HEK293 (cell line): ENCODE results near the gene HES5.

Experiments used
- CTCF ChIP-seq: fragments of 450-650 bp; formaldehyde crosslinking; IDR thresholded peaks from 2 replicates; pipeline ENCODE4 v1.5.1; 2016; ENCODE audit warnings: missing biosample characterization, missing genetic modification characterization
- PRDM1 ChIP-seq: fragments of 450-650 bp; formaldehyde crosslinking; IDR thresholded peaks from 2 replicates; pipeline ENCODE4; 2016; ENCODE audit warnings: missing biosample characterization, missing genetic modification characterization
- REPIN1 ChIP-seq: fragments of 450-650 bp; formaldehyde crosslinking; IDR thresholded peaks from 2 replicates; pipeline ENCODE4 v1.5.1; 2017; ENCODE audit warnings: missing biosample characterization, missing genetic modification characterization, low read depth
- YY1 ChIP-seq: fragments of 450-650 bp; formaldehyde crosslinking; IDR thresholded peaks from 2 replicates; pipeline ENCODE4 v1.5.1; 2018; ENCODE audit warnings: missing biosample characterization, missing genetic modification characterization
- ZNF10 ChIP-seq: fragments of 450-650 bp; formaldehyde crosslinking; IDR thresholded peaks from 2 replicates; pipeline ENCODE4 v1.5.1; 2017; ENCODE audit warnings: missing biosample characterization, missing genetic modification characterization
- ZNF114 ChIP-seq: fragments of 450-650 bp; formaldehyde crosslinking; IDR thresholded peaks from 2 replicates; pipeline ENCODE4 v1.5.0; 2017; ENCODE audit warnings: missing biosample characterization, missing genetic modification characterization
- ZNF785 ChIP-seq: fragments of 450-650 bp; formaldehyde crosslinking; IDR thresholded peaks from 2 replicates; pipeline ENCODE4 v1.5.1; 2016; ENCODE audit warnings: missing biosample characterization, missing genetic modification characterization

GRCh38 chr1:2570332-2570731 is 40.3 kb upstream of the HES5 start:
- TF ChIP-seq YY1 (no peak), ZNF10 (tag by site-specific recombination) (no peak), CTCF (tag by site-specific recombination) (no peak), REPIN1 (no peak), PRDM1 (no peak), ZNF114 (no peak), ZNF785 (tag by site-specific recombination) (no peak)
